Mesenteric fat pad (tissue), 1 donor: ENCODE results near the gene PCDHGC4. TPM values are rescaled to one million over a fixed set of nuclear protein-coding genes. Genes with fewer than 3 reads are reported as not detected.

Source experiments
- DNase-seq: peaks from one replicate; pipeline ENCODE4 v3.0.0-alpha.2; 2020; ENCODE audit warnings: low spot score
- total RNA-seq: library from RNA; stranded (reverse); fragmentation: NEBNext Ultra II Directional; extraction: Animal tissue kit (Norgen Biotek cat#: 25700); gene quantifications from one replicate; pipeline ENCODE4 v1.2.1, GENCODE V29; 2021
- donor health status: DM: yes; HTN: yes; CAD: no.

PCDHGC4 gene
- total RNA-seq, 1 donor from 2014 or later: 1.7 TPM

- DNase-seq: peak; percentile 49
Observed at GRCh38 chr5:141490271-141490670, 5.4 kb downstream of the PCDHGC4 start.

DNA sequence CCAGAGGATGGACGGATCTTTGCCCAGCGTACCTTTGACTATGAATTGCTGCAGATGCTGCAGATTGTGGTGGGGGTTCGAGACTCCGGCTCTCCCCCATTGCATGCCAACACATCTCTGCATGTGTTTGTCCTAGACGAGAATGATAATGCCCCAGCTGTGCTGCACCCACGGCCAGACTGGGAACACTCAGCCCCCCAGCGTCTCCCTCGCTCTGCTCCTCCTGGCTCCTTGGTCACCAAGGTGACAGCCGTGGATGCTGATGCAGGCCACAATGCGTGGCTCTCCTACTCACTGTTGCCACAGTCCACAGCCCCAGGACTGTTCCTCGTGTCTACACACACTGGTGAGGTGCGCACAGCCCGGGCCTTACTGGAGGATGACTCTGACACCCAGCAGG is 5.9 kb downstream of the PCDHGC4 start:
- no peak for DNase-seq

GRCh38 chr5:141491323-141492167 is 6.7 kb downstream of the PCDHGC4 start:
- no peak for DNase-seq

GRCh38 chr5:141492168-141492885 is 7.5 kb downstream of the PCDHGC4 start:
- DNase-seq: peak; percentile 87

DNA sequence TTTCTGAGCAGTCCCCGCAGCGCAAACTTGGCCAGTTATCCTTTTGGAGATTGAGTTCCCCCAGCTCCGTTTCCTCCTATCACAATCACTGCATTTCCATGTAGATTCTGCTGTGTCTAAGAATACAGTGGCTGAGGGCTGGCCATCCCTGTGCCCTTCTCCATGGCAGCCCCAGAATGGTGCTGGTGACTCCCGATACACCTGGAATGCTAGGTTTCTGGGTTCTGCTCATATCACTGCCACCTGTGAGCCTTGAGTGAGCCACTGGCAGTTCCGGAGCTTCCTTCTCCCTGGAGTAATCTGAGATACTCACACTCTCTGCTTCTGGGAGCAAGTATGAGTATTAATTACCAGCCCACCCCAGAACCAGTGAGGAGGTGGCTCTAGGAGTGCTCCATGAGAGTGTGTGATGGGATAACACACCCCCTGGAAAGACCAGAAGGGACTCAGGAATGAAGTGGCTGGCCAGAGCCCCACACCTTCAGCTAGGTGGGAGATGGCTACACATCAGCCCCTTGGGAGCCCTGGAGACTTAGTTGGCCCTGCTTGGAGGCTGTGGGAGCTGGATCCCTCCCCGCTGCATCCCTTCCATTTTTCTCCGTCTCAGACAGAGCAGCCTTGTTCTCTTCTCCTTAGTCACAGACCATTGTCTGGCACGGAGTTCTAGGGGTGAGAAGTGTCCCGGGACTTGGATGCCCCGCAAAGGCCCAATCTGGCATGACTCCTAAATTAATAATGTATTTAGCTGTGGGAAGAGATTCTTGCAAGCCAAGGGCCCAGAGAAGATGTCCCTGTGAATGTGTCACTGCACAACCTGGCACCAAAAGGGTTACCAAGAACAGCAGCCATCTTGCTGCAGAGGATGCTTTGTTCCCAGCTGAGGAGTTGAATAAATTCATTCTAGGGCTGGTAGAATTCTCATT is 8.9 kb downstream of the PCDHGC4 start:
- peak; percentile 33 for DNase-seq

- peak; percentile 74 for DNase-seq
Observed at GRCh38 chr5:141494761-141495452, 10.1 kb downstream of the PCDHGC4 start.

DNA sequence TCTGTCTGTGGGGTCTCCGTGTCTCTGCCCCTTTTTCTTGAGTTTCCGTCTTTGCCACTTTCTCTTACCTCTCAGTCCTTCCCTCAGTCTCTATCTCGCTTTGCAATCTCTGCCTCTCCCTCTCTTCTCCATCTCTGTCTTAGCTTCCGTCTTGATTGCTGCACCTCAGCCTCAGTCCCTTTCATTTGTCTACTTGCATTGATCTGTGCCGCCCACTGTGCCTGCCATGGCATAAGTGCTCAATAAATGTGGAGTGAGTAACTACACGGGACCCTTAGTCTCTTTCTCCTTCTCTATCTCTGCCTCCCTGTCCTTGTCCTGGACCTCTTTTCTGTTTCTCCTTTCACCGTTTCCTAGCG is 10.6 kb downstream of the PCDHGC4 start:
- DNase-seq: peak; percentile 39

GRCh38 chr5:141496038-141496437 is 11.2 kb downstream of the PCDHGC4 start:
- peak; percentile 73 for DNase-seq

DNA sequence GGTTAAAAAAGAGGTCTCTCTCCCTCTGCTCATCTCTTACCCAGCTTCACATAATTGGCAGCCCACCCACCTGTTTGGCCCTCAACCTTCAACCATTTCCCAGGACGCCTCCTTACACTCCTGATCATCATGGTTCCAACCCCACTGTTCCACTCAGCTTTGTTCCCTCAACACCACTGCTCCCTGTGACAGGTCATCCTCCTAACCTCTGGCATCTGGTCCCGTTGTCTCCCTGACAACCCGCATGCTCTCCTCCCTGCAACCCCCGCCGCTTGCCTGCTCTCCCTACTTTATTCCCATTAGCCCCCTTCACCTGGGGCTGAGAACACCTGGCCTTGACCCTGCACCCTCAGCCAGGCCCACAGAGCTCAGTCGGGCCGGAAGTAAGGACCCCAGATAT is 16.9 kb downstream of the PCDHGC4 start:
- no peak for DNase-seq

- DNase-seq: no peak
Observed at GRCh38 chr5:141503681-141504080, 18.9 kb downstream of the PCDHGC4 start.

- no peak for DNase-seq
Observed at GRCh38 chr5:141504216-141504615, 19.4 kb downstream of the PCDHGC4 start.

DNA sequence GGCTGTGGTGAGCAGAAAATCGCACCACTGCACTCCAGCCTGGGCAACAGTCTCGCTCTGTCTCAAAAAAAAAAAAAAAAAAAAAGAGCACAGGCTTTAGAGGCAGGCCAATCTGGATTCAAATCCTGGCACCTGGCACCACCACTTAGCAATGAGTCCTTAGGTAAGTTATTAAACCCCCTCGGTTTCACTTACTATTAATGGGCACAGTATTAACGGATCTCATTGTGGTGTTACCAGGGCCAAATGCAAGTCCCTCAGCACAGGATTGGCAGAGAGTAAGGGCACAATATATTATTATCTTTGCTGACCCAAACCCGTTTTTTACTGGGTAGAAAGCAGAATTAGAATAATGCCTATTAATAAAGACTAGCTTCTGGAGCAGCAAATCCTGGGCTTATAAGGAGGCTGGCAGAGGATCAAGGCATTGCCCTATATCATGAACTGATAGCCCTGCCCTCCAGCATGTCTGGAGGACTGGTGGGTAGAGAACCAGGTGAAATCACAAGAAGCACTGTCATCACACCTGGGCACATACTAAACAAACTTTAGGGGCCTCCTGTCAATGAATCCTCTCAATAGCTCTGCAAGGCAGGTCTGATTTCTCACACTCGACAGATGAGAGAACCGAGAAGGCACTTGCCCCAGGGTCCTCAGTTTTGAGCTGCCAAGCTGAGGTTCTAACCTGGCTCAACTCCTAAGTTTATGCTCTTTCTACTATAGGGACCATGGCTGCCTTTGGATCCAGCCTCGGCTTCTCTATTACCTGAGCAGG is 21.7 kb downstream of the PCDHGC4 start:
- no peak for DNase-seq

DNA sequence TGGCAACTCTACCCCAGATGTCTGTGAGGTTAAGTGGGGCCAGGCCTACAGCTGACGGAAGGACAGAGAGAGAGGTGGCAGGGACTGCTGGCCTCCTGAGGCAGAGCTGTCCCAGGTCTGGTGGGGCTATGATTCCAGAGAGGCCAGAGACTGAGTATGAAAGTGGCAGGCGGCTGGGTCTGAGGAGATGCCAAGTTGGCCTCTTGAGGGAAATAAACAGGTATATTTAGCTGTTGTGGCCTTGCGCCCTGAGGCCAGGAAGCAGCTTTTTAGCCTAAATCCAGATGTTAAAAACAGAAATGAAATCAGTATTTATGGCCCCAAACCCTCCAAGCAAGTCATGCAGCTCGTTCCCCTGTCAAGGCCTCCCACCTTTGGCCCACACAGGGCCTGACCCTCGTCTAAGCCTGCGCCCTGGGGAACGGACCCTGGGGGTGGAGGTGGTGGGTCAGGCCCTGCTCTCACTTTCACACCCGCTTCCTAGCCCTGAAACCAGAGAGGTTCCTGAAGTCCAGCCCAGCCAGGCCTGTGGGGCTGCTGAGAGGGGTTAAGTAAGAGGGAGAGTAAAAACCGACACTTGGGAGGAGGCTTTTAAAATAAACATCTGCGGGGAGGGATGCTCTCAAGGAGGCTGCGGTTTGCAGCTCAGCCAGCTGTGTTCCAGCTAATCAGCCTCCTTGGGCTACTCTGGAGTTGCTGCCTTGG is 22.7 kb downstream of the PCDHGC4 start:
- no peak for DNase-seq

DNA sequence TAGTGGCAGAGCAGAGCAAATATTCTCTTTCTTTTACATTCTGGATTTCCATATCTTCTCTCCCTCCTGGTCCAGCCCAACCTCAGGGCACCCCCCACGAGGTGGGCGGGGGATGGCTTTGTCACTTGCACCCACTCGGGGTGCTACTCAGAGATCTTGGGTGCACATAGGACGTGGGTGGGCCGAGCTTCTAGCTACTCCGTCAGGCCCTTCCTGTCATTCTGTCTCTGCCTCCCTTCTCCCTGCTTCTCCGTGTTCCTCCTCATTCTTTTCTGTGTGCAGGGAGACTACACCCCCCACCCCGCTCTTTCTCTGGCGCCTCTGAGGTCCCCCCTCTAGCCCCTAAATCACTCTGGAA is 23.6 kb downstream of the PCDHGC4 start:
- DNase-seq: no peak

DNA sequence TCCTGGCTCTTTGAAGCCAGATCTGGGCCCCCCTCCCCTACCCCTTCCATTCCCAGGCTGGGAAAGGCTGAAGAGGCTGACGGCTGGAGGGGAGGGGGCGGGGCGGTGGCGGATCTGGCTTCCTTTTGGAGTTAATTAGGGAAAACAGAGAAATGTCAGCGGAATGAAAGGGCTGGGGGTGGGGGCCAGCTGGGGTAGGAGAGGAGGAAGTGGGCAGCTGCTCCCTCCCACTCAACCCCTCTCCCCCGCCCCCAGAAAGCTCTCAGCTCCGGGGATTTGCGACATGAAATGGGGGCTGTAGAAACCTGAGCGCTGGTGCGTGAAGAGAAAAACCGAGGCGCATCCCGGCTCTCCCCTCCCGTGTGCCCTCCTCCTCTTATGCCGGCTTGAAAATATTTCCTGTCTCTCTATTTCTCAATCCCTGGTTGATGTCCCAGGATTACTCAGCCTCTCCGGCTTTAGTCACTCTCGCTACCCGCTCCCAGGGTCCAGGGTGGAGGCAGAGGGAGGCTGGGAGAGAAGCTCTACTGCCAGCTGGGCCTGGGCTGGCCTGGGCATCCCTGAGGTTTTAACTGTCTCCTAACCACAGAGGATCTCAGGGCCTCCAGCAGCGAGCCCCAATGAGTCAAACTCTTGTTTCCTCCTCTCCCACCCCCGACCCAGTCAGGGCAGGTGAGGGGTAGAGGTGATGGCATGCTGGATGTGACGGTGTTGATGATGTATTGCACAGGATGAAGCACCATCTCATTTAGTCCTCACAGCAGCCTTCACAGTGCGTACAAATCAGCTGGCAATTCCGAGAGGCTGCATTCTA is 24.2 kb downstream of the PCDHGC4 start:
- DNase-seq: no peak

GRCh38 chr5:141510160-141510559 is 25.3 kb downstream of the PCDHGC4 start:
- DNase-seq: no peak

GRCh38 chr5:141510850-141511601 is 26.2 kb downstream of the PCDHGC4 start:
- DNase-seq: no peak

- DNase-seq: no peak
Observed at GRCh38 chr5:141511771-141512325, 27.0 kb downstream of the PCDHGC4 start.
